OCI-LY3 (cell line): ENCODE data around the gene FOSL1.

ENCODE experiments used
- H2AFZ ChIP-seq: fragments of 200-600, 300-600 bp; shearing (Covaris generic); 2 replicates; pipeline ENCODE4 v1.6.0; 2014; ENCODE audit warnings: antibody characterized with exemption, low read depth, low read length
- H3K27ac ChIP-seq: fragments of 200-600, 300-600 bp; sonication (generic); 2 replicates; pipeline ENCODE4 v1.5.1; 2014; ENCODE audit warnings: mild to moderate bottlenecking, low read length, moderate library complexity, mixed read lengths
- H3K27me3 ChIP-seq: fragments of 200-600, 300-600 bp; sonication (generic); 2 replicates; pipeline ENCODE4 v1.6.1; 2014; ENCODE audit warnings: low read depth, low read length, mixed read lengths
- H3K36me3 ChIP-seq: fragments of 200-600, 300-600 bp; sonication (generic); replicated peaks from 2 replicates; pipeline ENCODE3; 2014; ENCODE audit warnings: low read depth, low read length, mixed read lengths
- H3K4me1 ChIP-seq: fragments of 300-600, 200-600 bp; sonication (generic); 2 replicates; pipeline ENCODE4 v1.6.1; 2014; ENCODE audit warnings: low read length, mixed read lengths
- H3K4me2 ChIP-seq: fragments of 200-600, 300-600 bp; sonication (generic); 2 replicates; pipeline ENCODE4 v1.6.1; 2014; ENCODE audit warnings: low read length, mixed read lengths
- H3K4me3 ChIP-seq: fragments of 300-600, 200-600 bp; sonication (generic); 2 replicates; pipeline ENCODE4 v1.5.1; 2014; ENCODE audit warnings: antibody characterized with exemption, mild to moderate bottlenecking, low read length, moderate library complexity
- H3K79me2 ChIP-seq: fragments of 300-600, 200-600 bp; shearing (Covaris generic); 2 replicates; pipeline ENCODE4 v1.6.1; 2014; ENCODE audit warnings: mild to moderate bottlenecking, low read length, mixed read lengths
- H3K9ac ChIP-seq: fragments of 300-600, 200-600 bp; shearing (Covaris generic); 2 replicates; pipeline ENCODE4 v1.6.0; 2014; ENCODE audit warnings: mild to moderate bottlenecking, low read length, moderate library complexity
- H3K9me3 ChIP-seq: fragments of 200-600, 300-600 bp; shearing (Covaris generic); 2 replicates; pipeline ENCODE4 v1.6.1; 2014; ENCODE audit warnings: low read length, mixed read lengths; ENCODE audit not compliant: insufficient read depth
- H4K20me1 ChIP-seq: fragments of 200-600, 300-600 bp; sonication (generic); 2 replicates; pipeline ENCODE4 v1.6.1; 2016; ENCODE audit warnings: low read length, mixed read lengths; ENCODE audit not compliant: insufficient read depth
- EZH2phosphoT487 ChIP-seq: fragments of 200-600 bp; shearing (Covaris generic); IDR thresholded peaks from 2 replicates; pipeline ENCODE4 v1.6.1; 2018; ENCODE audit warnings: antibody characterized with exemption, mixed run types, low read depth
- TF ChIP-seq, protein P1 (sequence below): fragments of 200-600, 300-600 bp; sonication (generic); IDR thresholded peaks from 2 replicates; pipeline ENCODE4 v1.5.1; 2014; ENCODE audit warnings: antibody characterized with exemption, low read length, low read depth

FOSL1 gene

DNA sequence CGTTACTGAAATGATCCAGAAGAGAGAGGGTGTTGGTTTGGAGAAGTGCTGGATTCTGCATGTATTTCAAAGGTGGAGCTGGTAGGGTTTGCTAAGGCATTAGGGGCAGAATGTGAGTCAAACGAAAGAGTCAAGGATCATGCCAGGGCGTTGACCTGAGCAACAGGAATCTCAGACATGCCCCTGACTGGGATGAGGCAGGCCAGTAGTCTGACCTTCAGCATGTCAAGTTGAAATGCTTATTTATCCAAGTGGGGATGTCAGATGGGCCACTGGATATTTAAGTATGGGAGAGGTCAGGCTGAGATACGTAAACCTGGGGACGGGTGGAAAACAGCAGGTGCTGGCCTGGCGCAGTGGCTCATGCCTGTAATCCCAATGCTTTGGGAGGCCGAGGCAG lies 42.3 kb upstream of the FOSL1 start:
- Histone ChIP-seq H4K20me1 (no peaks in the 10 kb centered on the region), H3K9me3 (no peaks in the 10 kb centered on the region), H3K4me1 (peaks cover 20% of the 10 kb centered on the region), H3K79me2 (no peaks in the 10 kb centered on the region), H3K4me2 (no peak overlapping the region), H2AFZ (no peak overlapping the region), H3K27me3 (no peaks in the 10 kb centered on the region), H3K36me3 (no peaks in the 10 kb centered on the region), H3K27ac (no peak overlapping the region), H3K9ac (no peak overlapping the region), H3K4me3 (no peak overlapping the region)
- TF ChIP-seq, protein P1, sequence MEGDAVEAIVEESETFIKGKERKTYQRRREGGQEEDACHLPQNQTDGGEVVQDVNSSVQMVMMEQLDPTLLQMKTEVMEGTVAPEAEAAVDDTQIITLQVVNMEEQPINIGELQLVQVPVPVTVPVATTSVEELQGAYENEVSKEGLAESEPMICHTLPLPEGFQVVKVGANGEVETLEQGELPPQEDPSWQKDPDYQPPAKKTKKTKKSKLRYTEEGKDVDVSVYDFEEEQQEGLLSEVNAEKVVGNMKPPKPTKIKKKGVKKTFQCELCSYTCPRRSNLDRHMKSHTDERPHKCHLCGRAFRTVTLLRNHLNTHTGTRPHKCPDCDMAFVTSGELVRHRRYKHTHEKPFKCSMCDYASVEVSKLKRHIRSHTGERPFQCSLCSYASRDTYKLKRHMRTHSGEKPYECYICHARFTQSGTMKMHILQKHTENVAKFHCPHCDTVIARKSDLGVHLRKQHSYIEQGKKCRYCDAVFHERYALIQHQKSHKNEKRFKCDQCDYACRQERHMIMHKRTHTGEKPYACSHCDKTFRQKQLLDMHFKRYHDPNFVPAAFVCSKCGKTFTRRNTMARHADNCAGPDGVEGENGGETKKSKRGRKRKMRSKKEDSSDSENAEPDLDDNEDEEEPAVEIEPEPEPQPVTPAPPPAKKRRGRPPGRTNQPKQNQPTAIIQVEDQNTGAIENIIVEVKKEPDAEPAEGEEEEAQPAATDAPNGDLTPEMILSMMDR = no peak

DNA sequence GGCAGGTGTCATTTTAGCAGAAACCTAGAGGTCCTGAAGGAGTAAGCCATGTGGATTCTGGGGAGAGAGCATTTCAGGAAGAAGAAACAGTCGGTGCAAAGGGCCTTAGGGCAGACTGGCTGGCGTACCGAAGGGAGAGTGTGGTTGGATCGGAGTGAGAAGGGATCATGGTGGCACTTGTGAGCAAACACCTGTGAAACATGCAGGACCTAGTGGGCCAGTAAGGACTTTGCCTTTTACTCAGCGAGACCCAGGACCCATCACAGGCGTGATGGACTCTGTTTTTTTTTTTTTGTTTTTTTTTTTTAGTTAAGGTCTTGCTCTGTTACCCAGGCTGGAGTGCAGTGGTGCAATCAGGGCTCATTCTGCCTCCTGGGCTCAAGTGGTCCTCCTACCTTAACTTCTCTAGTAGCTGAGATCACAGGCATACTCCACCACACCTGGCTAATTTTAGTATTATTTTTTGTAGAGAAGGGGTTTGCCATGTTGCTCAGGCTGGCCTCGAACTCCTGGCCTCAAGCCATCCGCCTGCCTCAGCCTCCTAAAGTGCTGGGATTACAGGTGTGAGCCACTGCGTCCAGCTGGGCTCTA lies 41.6 kb upstream of the FOSL1 start:
- Histone ChIP-seq H3K4me3 (peak overlapping the region; percentile 38), H3K79me2 (no peaks in the 10 kb centered on the region), H3K9ac (peak overlapping the region; percentile 35; the same call in 1 of the 2 replicates), H3K27ac (peak overlapping the region; percentile 13; the same call in 1 of the 2 replicates), H3K36me3 (no peaks in the 10 kb centered on the region), H3K27me3 (no peaks in the 10 kb centered on the region), H3K4me1 (peaks cover 27% of the 10 kb centered on the region), H2AFZ (peak overlapping the region; percentile 59), H3K9me3 (no peaks in the 10 kb centered on the region), H3K4me2 (peak overlapping the region; percentile 71), H4K20me1 (no peaks in the 10 kb centered on the region)
- TF ChIP-seq, protein P1 = no peak
- TF ChIP-seq EZH2phosphoT487 = no peak

DNA sequence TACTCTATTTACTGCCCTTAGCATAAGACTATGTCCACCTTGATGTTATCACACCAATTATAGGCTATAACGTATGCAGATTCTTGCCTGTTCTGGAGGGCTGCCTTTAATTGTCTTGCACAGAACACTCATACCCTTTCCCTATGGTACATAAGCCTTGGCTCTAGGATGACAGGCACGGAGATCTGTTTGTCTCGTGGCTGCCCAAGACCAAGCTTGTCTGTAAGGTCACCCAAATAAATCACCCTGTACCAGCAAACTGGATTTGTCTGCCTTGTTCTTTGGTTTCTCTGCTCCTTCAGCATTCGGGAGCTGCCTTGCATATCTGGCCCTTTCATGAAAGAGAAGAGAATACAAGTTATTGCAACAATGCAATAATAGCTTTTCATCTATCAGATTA lies 37.6 kb upstream of the FOSL1 start:
- H2AFZ ChIP-seq = no peak overlapping the region
- TF ChIP-seq, protein P1 = no peak
- no peak for TF ChIP-seq EZH2phosphoT487
- no peaks in the 10 kb centered on the region for H4K20me1 ChIP-seq
- no peak overlapping the region for H3K27ac ChIP-seq
- no peak overlapping the region for H3K4me2 ChIP-seq
- peaks cover 34% of the 10 kb centered on the region for H3K4me1 ChIP-seq
- no peaks in the 10 kb centered on the region for H3K27me3 ChIP-seq
- H3K36me3 ChIP-seq = no peaks in the 10 kb centered on the region
- no peak overlapping the region for H3K9ac ChIP-seq
- no peaks in the 10 kb centered on the region for H3K79me2 ChIP-seq
- H3K4me3 ChIP-seq = no peak overlapping the region
- H3K9me3 ChIP-seq = no peaks in the 10 kb centered on the region

GRCh38 chr11:65934014-65934413 lies 33.8 kb upstream of the FOSL1 start:
- Histone ChIP-seq H3K4me1 (peaks cover 31% of the 10 kb centered on the region), H3K9ac (no peak overlapping the region), H4K20me1 (no peaks in the 10 kb centered on the region), H3K27me3 (no peaks in the 10 kb centered on the region), H3K4me2 (no peak overlapping the region), H3K4me3 (no peak overlapping the region), H3K27ac (no peak overlapping the region), H2AFZ (no peak overlapping the region), H3K79me2 (no peaks in the 10 kb centered on the region), H3K36me3 (no peaks in the 10 kb centered on the region), H3K9me3 (no peaks in the 10 kb centered on the region)
- TF ChIP-seq, protein P1 = no peak
- TF ChIP-seq EZH2phosphoT487 = no peak
